IMR-90 (cell line): Measurements from ENCODE around the gene POFUT2. TPM values are rescaled to one million over a fixed set of nuclear protein-coding genes. Genes with fewer than 3 reads are reported as not detected.

Experiments used
- ATAC-seq: fragments of 200-7000 bp; cut with Tn5 transposase; 2 replicates; pipeline ENCODE4 v1.9.1; 2020; ENCODE audit warnings: low read depth, mild to moderate bottlenecking, moderate library complexity
- BruUV-seq: library from RNA; stranded (reverse); fragments of 400-500 nt; replicated peaks from 2 replicates; lab custom pipeline; 2021; lab: Mats Ljungman, UMichigan
- CTCF ChIA-PET: fragments of 300-600 bp; formaldehyde crosslinking; extraction: SDS; loops from one replicate; lab custom pipeline; 2021; ENCODE audit warnings: antibody characterized with exemption; lab: Yijun Ruan, JAX
- POLR2A ChIA-PET: fragments of 300-600 bp; sonication (Branson Sonifier 250); formaldehyde crosslinking; loops from one replicate; lab custom pipeline; 2022; ENCODE audit warnings: antibody characterized with exemption; ENCODE audit not compliant: unreplicated experiment; lab: Charles Lee
- DNase-seq: peaks from one replicate; pipeline ENCODE4 v3.0.0; 2013
- H2AFZ ChIP-seq: replicated peaks from 2 replicates; pipeline ENCODE3; 2013; ENCODE audit warnings: low read length, mild to moderate bottlenecking; ENCODE audit not compliant: poor library complexity
- H2AK5ac ChIP-seq: 2 replicates; pipeline ENCODE4 v1.6.1; 2013; ENCODE audit warnings: low read depth, low read length, inconsistent platforms
- H2AK9ac ChIP-seq: replicated peaks from 2 replicates; pipeline ENCODE3; 2013; ENCODE audit warnings: mild to moderate bottlenecking, low read depth, low read length, moderate library complexity; ENCODE audit not compliant: poor library complexity
- H2BK120ac ChIP-seq: 2 replicates; pipeline ENCODE4 v1.6.1; 2013; ENCODE audit warnings: low read depth, low read length, inconsistent platforms
- H2BK15ac ChIP-seq: 3 replicates; pipeline ENCODE4 v1.6.1; 2013; ENCODE audit warnings: low read depth, low read length, inconsistent platforms
- H2BK20ac ChIP-seq: 2 replicates; pipeline ENCODE4 v1.6.1; 2013; ENCODE audit warnings: low read depth, mild to moderate bottlenecking, inconsistent platforms, low read length, moderate library complexity
- H2BK5ac ChIP-seq: 2 replicates; pipeline ENCODE4 v1.6.1; 2013; ENCODE audit warnings: mild to moderate bottlenecking, low read depth, low read length, inconsistent platforms; ENCODE audit not compliant: poor library complexity, severe bottlenecking
- H3K14ac ChIP-seq: replicated peaks from 2 replicates; pipeline ENCODE4 v1.6.1; 2013; ENCODE audit warnings: low read depth, low read length, inconsistent platforms
- H3K18ac ChIP-seq: 2 replicates; pipeline ENCODE4 v1.6.1; 2013; ENCODE audit warnings: low read depth, low read length, control low read depth
- H3K23ac ChIP-seq: 2 replicates; pipeline ENCODE4 v1.6.1; 2013; ENCODE audit warnings: low read depth, low read length, inconsistent platforms
- H3K27ac ChIP-seq: 2 replicates; pipeline ENCODE4 v1.5.1; 2013; ENCODE audit warnings: mild to moderate bottlenecking, control low read depth, low read length; ENCODE audit not compliant: insufficient read depth
- H3K27me3 ChIP-seq: 2 replicates; pipeline ENCODE4 v1.6.1; 2013; ENCODE audit warnings: low read length; ENCODE audit not compliant: control insufficient read depth, insufficient read depth
- H3K36me3 ChIP-seq: 2 replicates; pipeline ENCODE4 v1.6.1; 2013; ENCODE audit warnings: low read length, mixed read lengths; ENCODE audit not compliant: control insufficient read depth, insufficient read depth
- H3K4ac ChIP-seq: 2 replicates; pipeline ENCODE4 v1.6.1; 2013; ENCODE audit warnings: low read depth, low read length, inconsistent platforms
- H3K4me1 ChIP-seq: 2 replicates; pipeline ENCODE4 v1.6.1; 2013; ENCODE audit warnings: low read length, mixed read lengths; ENCODE audit not compliant: control insufficient read depth, insufficient read depth
- H3K4me2 ChIP-seq: 2 replicates; pipeline ENCODE4 v1.6.1; 2013; ENCODE audit warnings: low read depth, mild to moderate bottlenecking, control low read depth, low read length, moderate library complexity
- H3K4me3 ChIP-seq: 2 replicates; pipeline ENCODE4 v1.5.1; 2013; ENCODE audit warnings: low read depth, mild to moderate bottlenecking, control low read depth, low read length, moderate library complexity; ENCODE audit not compliant: insufficient read depth
- H3K56ac ChIP-seq: 2 replicates; pipeline ENCODE4 v1.6.1; 2013; ENCODE audit warnings: low read length, inconsistent platforms; ENCODE audit not compliant: insufficient read depth; ENCODE audit errors: extremely low read depth
- H3K79me1 ChIP-seq, 2 experiments: 2 replicates each; pipeline ENCODE4 v1.6.1; 2013; ENCODE audit warnings: low read length in 2 of 2, inconsistent platforms in 1 of 2, low read depth in 1 of 2
- H3K9ac ChIP-seq: 2 replicates; pipeline ENCODE4 v1.6.1; 2013; ENCODE audit warnings: low read depth, low read length, control low read depth
- H3K9me1 ChIP-seq: 2 replicates; pipeline ENCODE4 v1.6.1; 2013; ENCODE audit warnings: low read length, inconsistent platforms; ENCODE audit not compliant: insufficient read depth
- H3K9me3 ChIP-seq: 2 replicates; pipeline ENCODE4 v1.6.1; 2013; ENCODE audit warnings: low read length; ENCODE audit not compliant: control insufficient read depth, insufficient read depth
- H4K20me1 ChIP-seq: 2 replicates; pipeline ENCODE4 v1.6.1; 2013; ENCODE audit warnings: low read length, inconsistent platforms; ENCODE audit not compliant: insufficient read depth
- H4K5ac ChIP-seq: 2 replicates; pipeline ENCODE4 v1.6.1; 2013; ENCODE audit warnings: mild to moderate bottlenecking, low read depth, low read length, control low read depth
- H4K8ac ChIP-seq, 2 experiments: 2 replicates each; pipeline ENCODE4 v1.6.1; 2013; ENCODE audit warnings: low read depth in 2 of 2, low read length in 2 of 2, control low read depth in 1 of 2, inconsistent platforms in 1 of 2
- H4K91ac ChIP-seq: 2 replicates; pipeline ENCODE4 v1.6.1; 2013; ENCODE audit warnings: low read depth, low read length, inconsistent platforms; ENCODE audit not compliant: insufficient read depth
- BHLHE40 ChIP-seq: fragments of 150-350 bp; IDR thresholded peaks from 2 replicates; pipeline ENCODE4 v1.6.1; 2016; ENCODE audit warnings: mild to moderate bottlenecking, low read depth, low read length
- CEBPB ChIP-seq: IDR thresholded peaks from 2 replicates; pipeline ENCODE4 v1.6.1; 2012; ENCODE audit warnings: low read depth, low read length, improper control_type of control experiment
- CHD1 ChIP-seq: IDR thresholded peaks from 2 replicates; pipeline ENCODE4 v1.6.1; 2012; ENCODE audit warnings: low read depth, low read length, improper control_type of control experiment
- ELK1 ChIP-seq: fragments of 150-350 bp; IDR thresholded peaks from 2 replicates; pipeline ENCODE4 v1.6.1; 2016; ENCODE audit warnings: low read depth, mild to moderate bottlenecking, low read length, moderate library complexity, borderline replicate concordance
- FOS ChIP-seq: fragments of 150-350 bp; IDR thresholded peaks from 2 replicates; pipeline ENCODE4 v1.6.1; 2016; ENCODE audit warnings: low read depth, low read length
- MAFK ChIP-seq: IDR thresholded peaks from 2 replicates; pipeline ENCODE4 v1.6.1; 2012; ENCODE audit warnings: low read depth, low read length, improper control_type of control experiment
- MAZ ChIP-seq: IDR thresholded peaks from 2 replicates; pipeline ENCODE4 v1.6.1; 2012; ENCODE audit warnings: low read depth, mild to moderate bottlenecking, low read length, improper control_type of control experiment, moderate library complexity, borderline replicate concordance
- MXI1 ChIP-seq: IDR thresholded peaks from 2 replicates; pipeline ENCODE4 v1.6.1; 2012; ENCODE audit warnings: low read depth, mild to moderate bottlenecking, low read length, moderate library complexity, borderline replicate concordance
- NFE2L2 ChIP-seq: fragments of 150-350 bp; IDR thresholded peaks from 2 replicates; pipeline ENCODE4 v1.6.1; 2016; ENCODE audit warnings: low read depth, mild to moderate bottlenecking, low read length
- POLR2A ChIP-seq: IDR thresholded peaks from 2 replicates; pipeline ENCODE4 v1.6.1; 2012; ENCODE audit warnings: mild to moderate bottlenecking, low read depth, low read length
- RAD21 ChIP-seq: IDR thresholded peaks from 2 replicates; pipeline ENCODE4 v1.6.1; 2012; ENCODE audit warnings: low read length, improper control_type of control experiment
- RCOR1 ChIP-seq: IDR thresholded peaks from 2 replicates; pipeline ENCODE4 v1.6.1; 2012; ENCODE audit warnings: mild to moderate bottlenecking, low read length, improper control_type of control experiment; ENCODE audit not compliant: insufficient replicate concordance
- RFX5 ChIP-seq: IDR thresholded peaks from 2 replicates; pipeline ENCODE4 v1.8.0; 2012; ENCODE audit warnings: low read depth, mild to moderate bottlenecking, low read length, moderate library complexity
- SMC3 ChIP-seq: fragments of 150-350 bp; IDR thresholded peaks from 2 replicates; pipeline ENCODE4 v1.6.1; 2016; ENCODE audit warnings: low read depth, mild to moderate bottlenecking, antibody characterized with exemption, low read length, moderate library complexity
- WGBS, 2 experiments: methylation state at CpG; one replicate each; pipeline versions ENCODE4 v1.1.5 to v1.1.7; 2013; ENCODE audit warnings: missing lambda C conversion rate in 2 of 2; ENCODE audit not compliant: insufficient read length in 1 of 2; ENCODE audit errors: extremely low coverage in 2 of 2; 5-methylcytosine and 5-hydroxymethylcytosine counted together
- dilution Hi-C: fragments of 300-500 bp; cut with HindIII; formaldehyde crosslinking; loops from one replicate; pipeline ENCODE4 v1.14.3; 2018; ENCODE audit warnings: low sequenced_read_pairs; ENCODE audit not compliant: unreplicated experiment
- in situ Hi-C: fragments of 300-500 bp; cut with MboI; formaldehyde crosslinking; loops from 3 replicates; pipeline ENCODE4 v1.14.3; 2019; ENCODE audit warnings: low sequenced_read_pairs, inconsistent platforms, mixed read lengths
- intact Hi-C: fragments of 100-400 bp; cut with micrococcal nuclease; formaldehyde crosslinking; loops from 2 replicates; pipeline ENCODE4 v1.10.0; 2022
- polyA plus RNA-seq, 3 experiments: library from polyadenylated mRNA; depleted of rRNA; stranded (reverse); fragments of >200 nt; gene quantifications; 2 replicates each; pipeline ENCODE4 v1.2.3, GENCODE V29; 2012; ENCODE audit warnings: low replicate concordance in 1 of 3
- total RNA-seq: library from RNA; depleted of rRNA; stranded (reverse); fragments of >200 nt; gene quantifications from 2 replicates; pipeline ENCODE4 v1.2.3, GENCODE V29; 2012
- TF ChIP-seq, protein P1 (sequence below): fragments of 150-350 bp; IDR thresholded peaks from 2 replicates; pipeline ENCODE4 v1.6.1; 2017; ENCODE audit warnings: mild to moderate bottlenecking, antibody characterized with exemption, low read length, low read depth

Gene POFUT2
- total and polyA plus RNA-seq, 2 of the 4 experiments (the other 2 are of a cell fraction) = 18.8 to 59.3 TPM

- Histone ChIP-seq H3K18ac (no peak overlapping the region), H3K27me3 (no peaks in the 10 kb centered on the region), H3K56ac (no peak overlapping the region), H3K79me1 (peaks cover 31 to 79% of the 10 kb centered on the region in 2 experiments; a peak in 3 of 4 replicates), H4K91ac (no peak overlapping the region), H4K8ac (no peak overlapping the region), H2BK15ac (no peak overlapping the region), H2BK120ac (no peak overlapping the region), H3K4me2 (no peak overlapping the region), H2AFZ (no peak overlapping the region), H3K23ac (no peak overlapping the region), H3K4me3 (no peak overlapping the region), H2AK5ac (no peak overlapping the region), H4K20me1 (peaks cover 67% of the 10 kb centered on the region), H3K14ac (no peak overlapping the region), H2BK5ac (no peak overlapping the region), H2BK20ac (no peak overlapping the region), H3K36me3 (peaks cover 52% of the 10 kb centered on the region), H3K9ac (no peak overlapping the region), H3K4ac (no peak overlapping the region), H3K9me1 (0 out of 2 replicates have a peak, but pooled peaks cover 4% of the 10 kb centered on the region), H3K4me1 (peaks cover 6% of the 10 kb centered on the region), H4K5ac (no peak overlapping the region), H3K27ac (no peak overlapping the region), H2AK9ac (no peak overlapping the region), H3K9me3 (no peaks in the 10 kb centered on the region)
- in situ Hi-C loops (loop anchor here (10.0 kb wide), 1 partner anchor 141 kb away; no protein-coding TSS in a partner anchor), intact Hi-C loops (no loop called here), dilution Hi-C loops (no loop called here)
- BruUV-seq = no TSS peak
- 97% methylated on average over 19 of the region's 28 CpGs; no CpG with 5 or more reads in 1 of the 2 experiments for WGBS, 2 experiments
- ATAC-seq (no peak), DNase-seq (no peak)
- POLR2A ChIA-PET = interaction anchor here (0.6 kb wide), 1 partner anchor 815 kb away, joined by 6 read pairs; no protein-coding TSS in a partner anchor
- CTCF ChIA-PET = no interaction called here
- no peak for TF ChIP-seq BHLHE40
- TF ChIP-seq CHD1 = no peak
- TF ChIP-seq, protein P1, sequence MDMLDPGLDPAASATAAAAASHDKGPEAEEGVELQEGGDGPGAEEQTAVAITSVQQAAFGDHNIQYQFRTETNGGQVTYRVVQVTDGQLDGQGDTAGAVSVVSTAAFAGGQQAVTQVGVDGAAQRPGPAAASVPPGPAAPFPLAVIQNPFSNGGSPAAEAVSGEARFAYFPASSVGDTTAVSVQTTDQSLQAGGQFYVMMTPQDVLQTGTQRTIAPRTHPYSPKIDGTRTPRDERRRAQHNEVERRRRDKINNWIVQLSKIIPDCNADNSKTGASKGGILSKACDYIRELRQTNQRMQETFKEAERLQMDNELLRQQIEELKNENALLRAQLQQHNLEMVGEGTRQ = no peak
- TF ChIP-seq ELK1 = no peak
- TF ChIP-seq FOS = no peak
- no peak for TF ChIP-seq POLR2A
- TF ChIP-seq NFE2L2 = no peak
- TF ChIP-seq MAZ = no peak
- no peak for TF ChIP-seq RCOR1
- TF ChIP-seq RAD21 = no peak
- TF ChIP-seq CEBPB = no peak
- no peak for TF ChIP-seq RFX5
- no peak for TF ChIP-seq MAFK
- no peak for TF ChIP-seq SMC3
- no peak for TF ChIP-seq MXI1
Observed at GRCh38 chr21:45285266-45285931, 2.3 kb downstream of the POFUT2 start.
